ENCODE results near the gene PHF20. TPM values are rescaled to one million over a fixed set of nuclear protein-coding genes. Genes with fewer than 3 reads are reported as not detected.
"Not testable (repeated sequence)": the region's sequence is repeated elsewhere in the genome, so short reads cannot be mapped to it uniquely, and the experiment has no call there.

Gene PHF20
- total RNA-seq, 4 donors from 2014 or later: 35.3 to 109 (median 76.5) TPM

DNA sequence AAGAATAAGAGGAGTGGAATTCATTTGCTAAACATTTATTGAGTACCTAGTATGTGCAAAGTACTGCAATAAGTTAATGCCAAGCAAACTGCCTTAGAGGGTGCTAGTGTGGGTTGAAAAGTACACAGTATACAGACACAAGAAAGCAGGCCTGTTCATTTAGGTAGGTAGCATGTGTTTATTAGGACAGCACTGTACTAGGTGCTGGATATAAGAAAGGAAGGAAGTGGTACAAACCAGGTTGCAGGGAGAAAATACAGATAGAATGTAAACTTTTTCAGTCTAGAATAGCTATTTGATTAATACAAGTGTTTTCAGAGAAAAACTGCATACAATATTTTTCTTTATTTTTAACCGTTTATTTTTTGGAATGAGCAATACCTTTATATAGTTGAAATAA is 68.1 kb downstream of the PHF20 start:
- TF ChIP-seq, protein P1, sequence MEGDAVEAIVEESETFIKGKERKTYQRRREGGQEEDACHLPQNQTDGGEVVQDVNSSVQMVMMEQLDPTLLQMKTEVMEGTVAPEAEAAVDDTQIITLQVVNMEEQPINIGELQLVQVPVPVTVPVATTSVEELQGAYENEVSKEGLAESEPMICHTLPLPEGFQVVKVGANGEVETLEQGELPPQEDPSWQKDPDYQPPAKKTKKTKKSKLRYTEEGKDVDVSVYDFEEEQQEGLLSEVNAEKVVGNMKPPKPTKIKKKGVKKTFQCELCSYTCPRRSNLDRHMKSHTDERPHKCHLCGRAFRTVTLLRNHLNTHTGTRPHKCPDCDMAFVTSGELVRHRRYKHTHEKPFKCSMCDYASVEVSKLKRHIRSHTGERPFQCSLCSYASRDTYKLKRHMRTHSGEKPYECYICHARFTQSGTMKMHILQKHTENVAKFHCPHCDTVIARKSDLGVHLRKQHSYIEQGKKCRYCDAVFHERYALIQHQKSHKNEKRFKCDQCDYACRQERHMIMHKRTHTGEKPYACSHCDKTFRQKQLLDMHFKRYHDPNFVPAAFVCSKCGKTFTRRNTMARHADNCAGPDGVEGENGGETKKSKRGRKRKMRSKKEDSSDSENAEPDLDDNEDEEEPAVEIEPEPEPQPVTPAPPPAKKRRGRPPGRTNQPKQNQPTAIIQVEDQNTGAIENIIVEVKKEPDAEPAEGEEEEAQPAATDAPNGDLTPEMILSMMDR (IDR thresholded peaks at IDR 0.05): no peak
- no peak for TF ChIP-seq POLR2A (IDR thresholded peaks at IDR 0.05)
- H3K36me3 ChIP-seq: no peaks in the 10 kb centered on the region
- H3K4me1 ChIP-seq: no peaks in the 10 kb centered on the region
- no peak overlapping the region for H3K4me3 ChIP-seq
- no peak overlapping the region for H3K27ac ChIP-seq
- no peaks in the 10 kb centered on the region for H3K9me3 ChIP-seq
- no peaks in the 10 kb centered on the region for H3K27me3 ChIP-seq
- intact Hi-C loops (cut with DNase I; ENCODE audit: low total_unique reads): no loop called here
- DNase-seq: no peak

DNA sequence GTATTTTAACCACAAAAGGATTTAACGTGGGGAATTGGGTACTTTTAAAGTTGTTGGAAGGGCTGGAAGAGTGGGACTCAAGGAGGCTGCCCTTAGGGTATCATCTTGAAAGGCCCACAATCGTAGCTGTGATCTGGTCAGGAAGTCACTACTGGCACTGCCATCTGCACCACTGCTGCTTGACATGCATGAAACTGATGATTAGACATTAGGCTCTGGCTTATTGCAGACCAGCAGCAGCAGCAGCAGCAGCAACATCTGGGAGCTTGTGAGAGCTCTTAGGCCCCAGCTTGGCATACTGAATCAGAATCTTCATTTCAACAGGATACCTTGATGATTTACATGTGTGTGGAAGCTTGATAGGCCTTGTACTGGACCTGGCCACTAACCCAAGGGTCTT is 68.6 kb downstream of the PHF20 start:
- no peaks in the 10 kb centered on the region for H3K36me3 ChIP-seq
- H3K4me3 ChIP-seq: no peak overlapping the region
- H3K9me3 ChIP-seq: no peaks in the 10 kb centered on the region
- no peaks in the 10 kb centered on the region for H3K4me1 ChIP-seq
- intact Hi-C loops (cut with DNase I; ENCODE audit: low total_unique reads): no loop called here
- no peak for DNase-seq
- no peaks in the 10 kb centered on the region for H3K27me3 ChIP-seq
- H3K27ac ChIP-seq: no peak overlapping the region
- no peak for TF ChIP-seq POLR2A (IDR thresholded peaks at IDR 0.05)
- TF ChIP-seq, protein P1 (IDR thresholded peaks at IDR 0.05): no peak

DNA sequence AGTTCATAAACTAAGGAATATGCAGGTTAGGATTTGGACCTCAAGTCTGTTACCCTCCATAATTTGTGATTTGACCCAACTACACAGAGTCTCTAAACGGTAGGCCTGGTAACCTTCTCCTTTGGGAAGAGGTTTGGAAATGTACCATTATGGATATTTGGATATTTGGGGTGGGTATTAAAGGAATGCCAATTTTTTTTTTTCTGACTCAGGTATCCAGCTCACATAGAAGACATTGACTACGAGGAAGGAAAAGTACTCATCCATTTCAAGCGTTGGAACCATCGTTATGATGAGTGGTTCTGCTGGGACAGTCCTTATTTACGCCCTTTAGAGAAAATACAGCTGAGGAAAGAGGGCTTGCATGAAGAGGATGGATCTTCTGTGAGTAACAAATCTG is 70.5 kb downstream of the PHF20 start:
- TF ChIP-seq, protein P1 (IDR thresholded peaks at IDR 0.05): no peak
- no peak for TF ChIP-seq POLR2A (IDR thresholded peaks at IDR 0.05)
- DNase-seq: no peak
- Histone ChIP-seq H3K4me3 (no peak overlapping the region), H3K27me3 (no peaks in the 10 kb centered on the region), H3K4me1 (no peaks in the 10 kb centered on the region), H3K36me3 (no peaks in the 10 kb centered on the region), H3K27ac (no peak overlapping the region), H3K9me3 (no peaks in the 10 kb centered on the region)
- intact Hi-C loops (cut with DNase I; ENCODE audit: low total_unique reads): no loop called here

DNA sequence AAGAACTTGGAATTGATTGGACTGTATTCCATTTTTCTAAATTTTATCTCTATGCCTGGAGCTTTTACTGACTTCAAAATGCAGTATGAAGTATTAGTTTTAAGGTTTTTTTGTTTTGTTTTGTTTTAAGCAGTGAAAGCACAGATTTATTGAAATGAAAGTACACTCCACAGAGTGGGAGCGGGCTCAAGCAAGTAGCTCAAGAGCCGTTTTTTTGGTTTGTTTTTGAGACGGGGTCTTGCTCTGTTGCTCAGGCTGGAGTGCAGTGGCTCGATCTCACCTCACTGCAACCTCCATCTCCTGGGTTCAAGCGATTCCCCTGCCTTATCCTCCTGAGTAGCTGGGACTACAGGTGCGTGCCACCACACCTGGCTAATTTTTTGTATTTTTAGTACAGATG is 72.1 kb downstream of the PHF20 start:
- H3K9me3 ChIP-seq; H3K27ac ChIP-seq; intact Hi-C loops (cut with DNase I; ENCODE audit: low total_unique reads); DNase-seq; H3K27me3 ChIP-seq; H3K4me3 ChIP-seq; H3K4me1 ChIP-seq; H3K36me3 ChIP-seq: not testable (repeated sequence)

DNA sequence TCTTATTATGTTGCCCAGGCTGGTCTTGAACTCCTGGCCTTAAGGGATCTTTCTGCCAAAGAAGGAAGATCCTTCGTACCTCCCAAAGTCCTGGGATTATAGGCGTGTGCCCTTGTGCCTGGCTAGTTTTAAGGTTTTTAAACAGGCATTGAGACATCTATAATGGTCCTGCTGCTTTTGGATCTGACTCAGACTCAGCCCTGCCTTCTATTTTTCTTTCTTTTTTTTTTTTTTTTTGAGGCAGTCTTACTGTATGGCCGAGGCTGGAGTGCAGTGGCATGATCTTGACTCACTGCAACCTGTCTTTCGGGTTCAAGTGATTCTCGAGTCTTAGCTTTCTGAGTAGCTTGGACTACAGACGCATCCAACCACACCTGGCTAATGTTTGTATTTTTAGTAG is 73.7 kb downstream of the PHF20 start:
- no peak for DNase-seq
- no peak overlapping the region for H3K4me3 ChIP-seq
- no peaks in the 10 kb centered on the region for H3K36me3 ChIP-seq
- no peaks in the 10 kb centered on the region for H3K27me3 ChIP-seq
- intact Hi-C loops (cut with DNase I; ENCODE audit: low total_unique reads): no loop called here
- TF ChIP-seq POLR2A (IDR thresholded peaks at IDR 0.05): no peak
- TF ChIP-seq, protein P1 (IDR thresholded peaks at IDR 0.05): no peak
- no peaks in the 10 kb centered on the region for H3K4me1 ChIP-seq
- no peak overlapping the region for H3K27ac ChIP-seq
- H3K9me3 ChIP-seq: no peaks in the 10 kb centered on the region

DNA sequence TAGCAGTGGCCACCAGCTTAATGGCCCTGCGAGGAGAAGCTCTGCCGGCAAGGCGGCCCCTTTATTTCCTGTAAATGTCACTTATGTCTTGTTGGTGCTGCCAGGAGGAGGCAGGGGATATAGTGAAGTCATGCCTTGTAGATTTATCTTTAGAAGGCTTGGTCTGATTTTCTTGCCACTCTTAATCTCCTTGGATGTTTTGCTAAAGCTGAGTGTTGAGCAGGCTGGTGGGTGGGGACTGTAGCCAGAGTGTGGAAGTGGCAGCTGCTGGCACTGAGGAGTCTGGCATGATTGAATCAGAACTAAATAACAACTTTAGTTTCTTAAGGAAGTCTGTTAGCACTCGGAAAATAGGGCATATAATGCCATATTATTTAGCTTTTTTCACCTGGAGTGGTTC is 77.9 kb downstream of the PHF20 start:
- TF ChIP-seq, protein P1 (IDR thresholded peaks at IDR 0.05): no peak
- no peak for TF ChIP-seq POLR2A (IDR thresholded peaks at IDR 0.05)
- Histone ChIP-seq H3K36me3 (no peaks in the 10 kb centered on the region), H3K27me3 (no peaks in the 10 kb centered on the region), H3K4me1 (no peaks in the 10 kb centered on the region), H3K27ac (no peak overlapping the region), H3K9me3 (no peaks in the 10 kb centered on the region), H3K4me3 (no peak overlapping the region)
- no peak for DNase-seq
- intact Hi-C loops (cut with DNase I; ENCODE audit: low total_unique reads): no loop called here

DNA sequence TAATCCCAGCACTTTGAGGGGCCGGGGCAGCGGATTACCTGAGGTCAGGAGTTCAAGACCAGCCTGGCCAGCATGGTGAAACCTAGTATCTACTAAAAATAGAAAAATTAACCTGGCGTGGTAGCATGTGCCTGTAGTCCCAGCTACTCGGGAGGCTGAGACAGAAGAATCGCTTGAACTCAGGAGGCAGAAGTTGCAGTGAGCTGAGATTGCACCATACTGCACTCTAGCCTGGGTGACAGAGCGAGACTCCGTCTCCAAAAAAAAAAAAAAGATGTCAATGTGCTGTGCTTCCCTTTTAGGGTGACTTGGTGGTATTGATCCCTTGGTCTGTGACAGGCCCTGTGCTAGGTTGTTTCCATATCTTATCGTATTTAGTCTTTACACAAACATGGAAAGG is 79.8 kb downstream of the PHF20 start:
- H3K9me3 ChIP-seq; H3K4me3 ChIP-seq; H3K4me1 ChIP-seq; H3K27ac ChIP-seq; H3K36me3 ChIP-seq; DNase-seq; H3K27me3 ChIP-seq; intact Hi-C loops (cut with DNase I; ENCODE audit: low total_unique reads): not testable (repeated sequence)
